Measurements from ENCODE around the gene DMRTA2. TPM values are rescaled to one million over a fixed set of nuclear protein-coding genes. Genes with fewer than 3 reads are reported as not detected.

DMRTA2 gene
- total and polyA plus RNA-seq, 2 of the 4 experiments (the other 2 are of a cell fraction), result 0.02 TPM; not detected in 1

GRCh38 chr1:50427086-50427817 lies 4.0 kb upstream of the DMRTA2 start (continued):
- TF ChIP-seq, protein P1, sequence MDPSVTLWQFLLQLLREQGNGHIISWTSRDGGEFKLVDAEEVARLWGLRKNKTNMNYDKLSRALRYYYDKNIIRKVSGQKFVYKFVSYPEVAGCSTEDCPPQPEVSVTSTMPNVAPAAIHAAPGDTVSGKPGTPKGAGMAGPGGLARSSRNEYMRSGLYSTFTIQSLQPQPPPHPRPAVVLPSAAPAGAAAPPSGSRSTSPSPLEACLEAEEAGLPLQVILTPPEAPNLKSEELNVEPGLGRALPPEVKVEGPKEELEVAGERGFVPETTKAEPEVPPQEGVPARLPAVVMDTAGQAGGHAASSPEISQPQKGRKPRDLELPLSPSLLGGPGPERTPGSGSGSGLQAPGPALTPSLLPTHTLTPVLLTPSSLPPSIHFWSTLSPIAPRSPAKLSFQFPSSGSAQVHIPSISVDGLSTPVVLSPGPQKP (IDR thresholded peaks at IDR 0.05; ENCODE audit: borderline replicate concordance, low read depth, low read length), result no peak
- TF ChIP-seq BHLHE40 (IDR thresholded peaks at IDR 0.05; ENCODE audit: low read depth, low read length) (no peak), SMC3 (IDR thresholded peaks at IDR 0.05; ENCODE audit: low read depth, low read length) (no peak), MAFK (IDR thresholded peaks at IDR 0.05; ENCODE audit: low read depth, low read length) (no peak), RCOR1 (IDR thresholded peaks at IDR 0.05; ENCODE audit: insufficient replicate concordance, low read length) (no peak), CEBPB (IDR thresholded peaks at IDR 0.05; ENCODE audit: low read depth, low read length) (no peak), NFE2L2 (IDR thresholded peaks at IDR 0.05; ENCODE audit: low read depth, low read length) (no peak), POLR2A (IDR thresholded peaks at IDR 0.05; ENCODE audit: low read depth, low read length) (no peak)

Data from IMR-90 (cell line).